GM12878 (cell line): ENCODE measurements around the gene ERC2. TPM values are rescaled to one million over a fixed set of nuclear protein-coding genes. Genes with fewer than 3 reads are reported as not detected.

ENCODE experiments used
- ATAC-seq: fragments of 200-7000 bp; cut with Tn5 transposase; 3 replicates; pipeline ENCODE4 v1.9.1; 2020; ENCODE audit warnings: mild to moderate bottlenecking, moderate library complexity
- BruUV-seq: library from RNA; stranded (reverse); fragments of 400-500 nt; replicated peaks from 2 replicates; lab custom pipeline; 2021; lab: Mats Ljungman, UMichigan
- CTCF ChIA-PET: fragments of 300-600 bp; sonication (Branson Sonifier 250); formaldehyde crosslinking; extraction: SDS; loops from one replicate; lab custom pipeline; 2021; ENCODE audit warnings: inconsistent platforms; lab: Yijun Ruan, JAX
- POLR2A ChIA-PET: fragments of 350-600 bp; formaldehyde crosslinking; extraction: SDS; loops from one replicate; lab custom pipeline; 2021; ENCODE audit warnings: inconsistent platforms; lab: Charles Lee
- RAD21 ChIA-PET: fragments of 300-600 bp; sonication (Branson Sonifier 250); formaldehyde crosslinking; loops from one replicate; lab custom pipeline; 2023; ENCODE audit warnings: antibody characterized with exemption; ENCODE audit not compliant: unreplicated experiment; lab: Charles Lee
- SMC1A ChIA-PET: fragments of 300-600 bp; sonication (Branson Sonifier 250); formaldehyde crosslinking; loops from one replicate; lab custom pipeline; 2023; ENCODE audit not compliant: unreplicated experiment, uncharacterized antibody; lab: Charles Lee
- DNase-seq: peaks from one replicate; pipeline ENCODE4 v3.0.0-alpha.2; 2011; ENCODE audit warnings: low read depth, low spot score
- FAIRE-seq: peaks from 3 replicates; lab custom pipeline; 2011; peaks lifted over from hg19 to GRCh38; lab: Jason Lieb, UNC
- H2AFZ ChIP-seq: 2 replicates; pipeline ENCODE4 v1.6.0; 2011; ENCODE audit warnings: low read depth, low read length, control low read depth; ENCODE audit not compliant: control insufficient read depth
- H3K27ac ChIP-seq: 2 replicates; pipeline ENCODE4 v1.5.1; 2011; ENCODE audit warnings: control low read depth; ENCODE audit not compliant: control insufficient read depth, insufficient read depth
- H3K27me3 ChIP-seq, 2 experiments: replicated peaks in 1 of 2; 2 replicates each; pipeline versions ENCODE4 v1.6.0 to v1.6.1; 2011; ENCODE audit warnings: low read length in 1 of 2; ENCODE audit not compliant: control insufficient read depth in 2 of 2, insufficient read depth in 2 of 2
- H3K36me3 ChIP-seq, 2 experiments: 2 replicates each; pipeline ENCODE4 v1.5.1; 2011; ENCODE audit warnings: low read length in 1 of 2; ENCODE audit not compliant: control insufficient read depth in 2 of 2, insufficient read depth in 2 of 2
- H3K4me1 ChIP-seq: 2 replicates; pipeline ENCODE4 v1.6.1; 2011; ENCODE audit warnings: mild to moderate bottlenecking, low read length, moderate library complexity, mixed read lengths; ENCODE audit not compliant: control insufficient read depth, insufficient read depth
- H3K4me2 ChIP-seq: 2 replicates; pipeline ENCODE4 v1.6.0; 2011; ENCODE audit warnings: control low read depth; ENCODE audit not compliant: control insufficient read depth, insufficient read depth
- H3K4me3 ChIP-seq: fragments of 200-600 bp; sonication (generic); 2 replicates; pipeline ENCODE4 v1.5.1; 2016
- H3K79me2 ChIP-seq: 2 replicates; pipeline ENCODE4 v1.6.0; 2011; ENCODE audit warnings: low read length; ENCODE audit not compliant: control insufficient read depth, insufficient read depth
- H3K9ac ChIP-seq: 2 replicates; pipeline ENCODE4 v1.8.0; 2011; ENCODE audit warnings: low read length, control low read depth, mixed read lengths; ENCODE audit not compliant: control insufficient read depth, insufficient read depth
- H3K9me3 ChIP-seq: replicated peaks from 3 replicates; pipeline ENCODE4 v1.5.1; 2011; ENCODE audit warnings: mild to moderate bottlenecking, low read length; ENCODE audit not compliant: control insufficient read depth, insufficient read depth
- H4K20me1 ChIP-seq: 2 replicates; pipeline ENCODE4 v1.6.0; 2011; ENCODE audit not compliant: control insufficient read depth, insufficient read depth
- ASH2L ChIP-seq: fragments of 300-600, 200-600 bp; sonication (generic); IDR thresholded peaks from 2 replicates; pipeline ENCODE4 v1.6.1; 2017; ENCODE audit warnings: low read depth, mild to moderate bottlenecking, borderline replicate concordance
- BCL11A ChIP-seq: IDR thresholded peaks from 2 replicates; pipeline ENCODE4 v1.6.1; 2011; ENCODE audit warnings: low read depth, low read length
- EZH2 ChIP-seq: IDR thresholded peaks from 2 replicates; pipeline ENCODE4 v1.6.1; 2012; ENCODE audit warnings: low read depth, mild to moderate bottlenecking, control low read depth, inconsistent platforms, low read length, borderline replicate concordance; ENCODE audit not compliant: control insufficient read depth
- JUNB ChIP-seq: IDR thresholded peaks from 2 replicates; pipeline ENCODE4 v1.6.1; 2016; ENCODE audit warnings: antibody characterized with exemption, mild to moderate bottlenecking
- NR2C1 ChIP-seq: fragments of 450-650 bp; IDR thresholded peaks from 2 replicates; pipeline ENCODE4 v1.6.1; 2017; ENCODE audit warnings: antibody characterized with exemption, mild to moderate bottlenecking, moderate library complexity
- POLR2A ChIP-seq: IDR thresholded peaks from 2 replicates; pipeline ENCODE4 v1.6.1; 2011; ENCODE audit warnings: low read depth, mild to moderate bottlenecking, low read length
- POLR2AphosphoS2 ChIP-seq: IDR thresholded peaks from 2 replicates; pipeline ENCODE4 v1.6.1; 2011; ENCODE audit warnings: low read depth, mild to moderate bottlenecking, low read length, improper control_type of control experiment, moderate library complexity
- RB1 ChIP-seq: fragments of 450-650 bp; formaldehyde crosslinking; IDR thresholded peaks from 2 replicates; pipeline ENCODE4 v1.6.1; 2017; ENCODE audit warnings: mild to moderate bottlenecking, borderline replicate concordance
- SPI1 ChIP-seq: IDR thresholded peaks from 2 replicates; pipeline ENCODE4 v1.6.1; 2011; ENCODE audit warnings: low read depth, mild to moderate bottlenecking, low read length, moderate library complexity, borderline replicate concordance; ENCODE audit not compliant: insufficient read depth
- WGBS: methylation state at CpG from one replicate; pipeline ENCODE4 v1.1.6; 2016; ENCODE audit warnings: low lambda C conversion rate; ENCODE audit not compliant: insufficient replicate concordance, insufficient coverage; ENCODE audit errors: missing lambda C conversion rate; 5-methylcytosine and 5-hydroxymethylcytosine counted together
- in situ Hi-C: fragments of 300-500 bp; cut with MboI; formaldehyde crosslinking; loops from 9 replicates; pipeline ENCODE4 v1.14.3; 2018; ENCODE audit warnings: mixed read lengths
- intact Hi-C: fragments of 100-400 bp; cut with micrococcal nuclease; formaldehyde crosslinking; loops from one replicate; pipeline ENCODE4 v1.14.2; 2022; ENCODE audit not compliant: unreplicated experiment
- polyA plus RNA-seq, 11 experiments: library from polyadenylated mRNA; depleted of rRNA in 4 of 11; unstranded in 6 of 11; stranded (reverse) in 5 of 11; fragments of >200 nt; fragmentation: Nextera tagmentation in 4 of 11; fragmentation: Illumina TruSeq in 1 of 11; extraction: Ambion mirVana in 4 of 11; extraction: Trizol in 1 of 11; gene quantifications; 1 replicate in 1 of 11; 2 replicates in 10 of 11; pipeline versions ENCODE4 v1.2.1 to v1.2.3, GENCODE V29; 2011 to 2016; ENCODE audit warnings: inconsistent platforms in 2 of 11, missing spikeins in 2 of 11, low read depth in 1 of 11
- total RNA-seq, 4 experiments: library from RNA; depleted of rRNA in 3 of 4; stranded (reverse); fragments of >200 nt in 3 of 4; fragmentation: Illumina TruSeq in 1 of 4; extraction: Trizol in 1 of 4; gene quantifications; 2 replicates each; pipeline versions ENCODE4 v1.2.1 to v1.2.3, GENCODE V29; 2013 to 2021
- TF ChIP-seq, protein P1 (sequence below): fragments of 450-650 bp; IDR thresholded peaks from 2 replicates; pipeline ENCODE4 v1.6.1; 2017; ENCODE audit warnings: borderline replicate concordance
- TF ChIP-seq, protein P2 (sequence below): IDR thresholded peaks from 2 replicates; pipeline ENCODE4 v1.6.1; 2012; ENCODE audit warnings: low read depth, low read length, improper control_type of control experiment
- TF ChIP-seq, protein P3 (sequence below): fragments of 450-650 bp; IDR thresholded peaks from 2 replicates; pipeline ENCODE4 v1.6.1; 2017; ENCODE audit warnings: mild to moderate bottlenecking, low read depth, inconsistent platforms; ENCODE audit not compliant: poor library complexity, severe bottlenecking

The ERC2 gene
- total and polyA plus RNA-seq, 10 of the 15 experiments (the other 5 are each of a cell fraction or from before 2014, with no cell fraction given) = 0.06 to 1.4 (median 0.12) TPM; not detected in 3

DNA sequence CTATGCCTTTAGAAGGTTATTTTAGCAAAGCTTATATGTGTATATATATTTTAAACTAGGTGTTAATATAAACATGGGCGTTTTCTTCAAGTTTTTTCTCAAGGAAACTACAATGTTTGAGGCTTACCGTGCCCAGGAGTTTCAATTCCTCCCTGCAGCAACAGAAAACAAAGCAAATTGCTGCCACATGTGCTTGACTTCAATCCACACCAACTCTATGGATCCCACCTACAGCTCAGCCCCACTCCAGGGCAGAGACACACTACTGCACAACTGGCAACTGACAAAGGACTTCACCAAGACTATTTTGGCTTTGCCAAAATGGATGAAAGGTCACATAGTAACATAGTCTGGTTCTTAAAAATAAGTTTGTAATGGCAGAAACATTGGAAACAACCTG is 346.6 kb downstream of the ERC2 start:
- POLR2A ChIA-PET = no interaction called here
- no peak for FAIRE-seq
- no peak overlapping the region for H2AFZ ChIP-seq
- TF ChIP-seq POLR2AphosphoS2 (no peak), RB1 (no peak), JUNB (no peak), ASH2L (no peak), POLR2A (no peak), NR2C1 (no peak), SPI1 (no peak), EZH2 (no peak), BCL11A (no peak)
- TF ChIP-seq, protein P1, sequence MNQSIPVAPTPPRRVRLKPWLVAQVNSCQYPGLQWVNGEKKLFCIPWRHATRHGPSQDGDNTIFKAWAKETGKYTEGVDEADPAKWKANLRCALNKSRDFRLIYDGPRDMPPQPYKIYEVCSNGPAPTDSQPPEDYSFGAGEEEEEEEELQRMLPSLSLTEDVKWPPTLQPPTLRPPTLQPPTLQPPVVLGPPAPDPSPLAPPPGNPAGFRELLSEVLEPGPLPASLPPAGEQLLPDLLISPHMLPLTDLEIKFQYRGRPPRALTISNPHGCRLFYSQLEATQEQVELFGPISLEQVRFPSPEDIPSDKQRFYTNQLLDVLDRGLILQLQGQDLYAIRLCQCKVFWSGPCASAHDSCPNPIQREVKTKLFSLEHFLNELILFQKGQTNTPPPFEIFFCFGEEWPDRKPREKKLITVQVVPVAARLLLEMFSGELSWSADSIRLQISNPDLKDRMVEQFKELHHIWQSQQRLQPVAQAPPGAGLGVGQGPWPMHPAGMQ = no peak
- TF ChIP-seq, protein P2, sequence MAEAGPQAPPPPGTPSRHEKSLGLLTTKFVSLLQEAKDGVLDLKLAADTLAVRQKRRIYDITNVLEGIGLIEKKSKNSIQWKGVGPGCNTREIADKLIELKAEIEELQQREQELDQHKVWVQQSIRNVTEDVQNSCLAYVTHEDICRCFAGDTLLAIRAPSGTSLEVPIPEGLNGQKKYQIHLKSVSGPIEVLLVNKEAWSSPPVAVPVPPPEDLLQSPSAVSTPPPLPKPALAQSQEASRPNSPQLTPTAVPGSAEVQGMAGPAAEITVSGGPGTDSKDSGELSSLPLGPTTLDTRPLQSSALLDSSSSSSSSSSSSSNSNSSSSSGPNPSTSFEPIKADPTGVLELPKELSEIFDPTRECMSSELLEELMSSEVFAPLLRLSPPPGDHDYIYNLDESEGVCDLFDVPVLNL = no peak
- TF ChIP-seq, protein P3, sequence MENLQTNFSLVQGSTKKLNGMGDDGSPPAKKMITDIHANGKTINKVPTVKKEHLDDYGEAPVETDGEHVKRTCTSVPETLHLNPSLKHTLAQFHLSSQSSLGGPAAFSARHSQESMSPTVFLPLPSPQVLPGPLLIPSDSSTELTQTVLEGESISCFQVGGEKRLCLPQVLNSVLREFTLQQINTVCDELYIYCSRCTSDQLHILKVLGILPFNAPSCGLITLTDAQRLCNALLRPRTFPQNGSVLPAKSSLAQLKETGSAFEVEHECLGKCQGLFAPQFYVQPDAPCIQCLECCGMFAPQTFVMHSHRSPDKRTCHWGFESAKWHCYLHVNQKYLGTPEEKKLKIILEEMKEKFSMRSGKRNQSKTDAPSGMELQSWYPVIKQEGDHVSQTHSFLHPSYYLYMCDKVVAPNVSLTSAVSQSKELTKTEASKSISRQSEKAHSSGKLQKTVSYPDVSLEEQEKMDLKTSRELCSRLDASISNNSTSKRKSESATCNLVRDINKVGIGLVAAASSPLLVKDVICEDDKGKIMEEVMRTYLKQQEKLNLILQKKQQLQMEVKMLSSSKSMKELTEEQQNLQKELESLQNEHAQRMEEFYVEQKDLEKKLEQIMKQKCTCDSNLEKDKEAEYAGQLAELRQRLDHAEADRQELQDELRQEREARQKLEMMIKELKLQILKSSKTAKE = no peak
- RAD21 ChIA-PET = no interaction called here
- H3K27ac ChIP-seq = no peak overlapping the region
- no peaks in the 10 kb centered on the region for H4K20me1 ChIP-seq
- no peak for ATAC-seq
- DNase-seq = no peak
- H3K79me2 ChIP-seq = no peaks in the 10 kb centered on the region
- no peak overlapping the region for H3K4me2 ChIP-seq
- no peaks in the 10 kb centered on the region for H3K4me1 ChIP-seq
- H3K36me3 ChIP-seq = no peaks in the 10 kb centered on the region
- H3K27me3 ChIP-seq = no peaks in the 10 kb centered on the region
- CTCF ChIA-PET = no interaction called here
- no peaks in the 10 kb centered on the region for H3K9me3 ChIP-seq
- BruUV-seq = no TSS peak
- SMC1A ChIA-PET = no interaction called here
- WGBS = 0% methylated on average over 2 of the region's 2 CpGs
- H3K4me3 ChIP-seq = no peak overlapping the region
- in situ Hi-C loops (no loop called here), intact Hi-C loops (no loop called here)
- no peak overlapping the region for H3K9ac ChIP-seq
